DMS 273 treated with DMSO at 0.1 percent for 48 hours (cell line): ENCODE measurements around the gene DDX31.
"Not testable (repeated sequence)": the region's sequence is repeated elsewhere in the genome, so short reads cannot be mapped to it uniquely, and the experiment has no call there.

Experiments
- DNase-seq: peaks from one replicate; lab custom pipeline; 2025; lab: John Stamatoyannopoulos, UW

The DDX31 gene

DNA sequence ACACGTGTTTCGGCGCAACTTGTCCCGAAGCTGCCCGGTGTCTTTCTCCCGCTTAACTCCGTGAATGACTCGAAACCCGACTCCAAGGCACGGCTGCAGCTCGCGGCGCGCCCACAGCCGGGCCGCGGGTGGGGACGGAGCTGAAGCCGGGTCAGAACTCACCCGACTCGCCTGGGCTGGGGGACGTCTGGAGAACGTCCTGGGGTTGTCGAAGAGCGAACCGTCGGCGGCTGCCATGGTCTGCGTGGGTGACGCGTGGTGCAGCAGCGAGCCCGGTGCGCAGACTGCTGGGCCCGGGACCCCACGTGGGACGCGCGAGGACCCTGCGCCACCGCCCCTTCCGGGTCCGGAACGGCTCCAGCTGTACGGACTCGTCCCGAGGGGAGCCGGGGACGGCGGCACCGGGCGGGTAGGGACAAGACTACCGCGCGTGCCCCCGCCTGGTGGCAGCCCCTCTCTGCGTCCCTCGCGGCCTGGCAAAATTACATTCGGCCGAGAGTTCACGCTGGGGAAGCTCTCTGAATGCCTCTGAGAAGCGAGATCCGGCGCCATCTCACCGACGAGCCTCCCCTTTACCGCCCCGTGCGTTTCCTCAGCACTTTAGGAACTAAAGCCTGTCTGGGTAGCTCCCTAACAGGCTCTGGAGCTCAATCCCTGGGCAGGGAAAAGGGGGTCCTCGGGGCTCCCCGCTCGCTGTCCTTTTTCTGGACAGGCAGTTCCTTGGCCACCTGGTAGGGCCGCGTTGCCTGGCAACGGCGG, at the start of gene DDX31:
DDX31 (minus strand) TSS at position 286 of the 759 bp plus-strand sequence; CDS start at position 237, 49 bp downstream.
- DNase-seq, result peak; percentile 38

- not testable (repeated sequence) for DNase-seq
Measured at GRCh38 chr9:132718381-132718928, 48.7 kb upstream of the DDX31 start.

DNA sequence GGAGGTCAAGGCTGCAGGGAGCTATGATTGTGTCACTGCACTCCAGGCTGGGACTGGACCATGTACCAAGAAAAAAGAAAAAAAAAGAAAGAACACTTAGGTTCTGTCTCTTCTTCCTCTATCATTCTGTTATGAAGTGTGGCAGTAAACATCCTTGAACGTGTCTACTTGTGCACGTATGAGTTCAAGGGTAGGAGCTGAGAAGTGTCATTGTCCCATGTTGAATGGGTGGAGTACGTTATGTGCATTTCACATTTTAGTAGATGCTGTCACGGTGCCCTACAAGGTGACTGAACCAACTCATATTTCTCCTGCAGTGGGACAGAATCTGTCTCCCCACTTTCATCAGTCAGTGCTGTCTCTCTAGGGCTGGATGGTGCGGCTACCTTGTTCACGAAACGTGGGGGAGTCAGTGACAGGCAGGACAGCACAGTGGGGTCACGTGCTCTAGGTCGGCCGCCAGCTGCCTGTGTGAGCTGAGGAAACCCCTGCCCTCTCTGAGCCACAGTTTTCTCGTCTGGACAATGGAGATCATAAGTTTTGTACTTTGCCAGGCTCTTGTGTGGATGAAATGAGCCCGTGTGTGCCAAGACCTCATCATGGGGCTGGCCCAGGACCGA, 47.7 kb upstream of the DDX31 start:
- no peak for DNase-seq

GRCh38 chr9:132716007-132716406, 46.2 kb upstream of the DDX31 start:
- no peak for DNase-seq

DNA sequence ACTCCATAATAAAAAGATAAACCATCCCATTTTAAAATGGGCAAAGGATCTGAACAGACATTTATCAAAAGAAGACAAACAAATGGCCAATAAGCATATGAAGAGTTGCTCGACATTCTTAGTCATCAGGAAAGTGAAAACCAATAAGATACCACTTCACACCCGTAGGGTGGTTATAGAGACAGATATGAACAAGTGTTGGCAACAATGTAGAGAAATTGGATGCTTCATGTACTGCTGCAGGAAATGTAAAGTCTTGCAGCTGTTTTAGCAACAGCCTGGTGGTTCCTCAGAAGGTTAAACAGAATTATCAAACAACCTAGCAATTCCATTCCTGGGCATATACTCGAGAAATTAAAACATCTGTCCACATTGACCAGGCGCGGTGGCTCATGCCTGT, 43.0 kb upstream of the DDX31 start:
- DNase-seq, result no peak

DNA sequence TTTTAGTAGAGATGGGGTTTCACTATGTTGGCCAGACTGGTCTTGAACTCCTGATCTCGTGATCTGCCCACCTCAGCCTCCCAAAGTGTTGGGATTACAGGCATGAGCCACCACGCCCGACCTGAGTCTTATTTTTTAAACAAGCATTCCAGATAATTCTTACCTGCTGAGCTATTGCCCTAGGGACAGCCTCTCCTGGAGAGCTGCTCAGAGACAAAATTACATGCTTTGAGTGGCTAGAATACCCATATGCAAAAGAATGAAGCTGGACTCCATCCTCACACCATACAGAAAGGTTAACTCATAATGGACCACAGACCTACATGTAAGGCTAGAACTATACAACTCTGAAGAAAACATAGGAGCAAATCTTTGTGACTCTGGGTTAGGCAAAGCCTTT, 42.1 kb upstream of the DDX31 start:
- no peak for DNase-seq

GRCh38 chr9:132711152-132711551, 41.4 kb upstream of the DDX31 start:
- not testable (repeated sequence) for DNase-seq

DNA sequence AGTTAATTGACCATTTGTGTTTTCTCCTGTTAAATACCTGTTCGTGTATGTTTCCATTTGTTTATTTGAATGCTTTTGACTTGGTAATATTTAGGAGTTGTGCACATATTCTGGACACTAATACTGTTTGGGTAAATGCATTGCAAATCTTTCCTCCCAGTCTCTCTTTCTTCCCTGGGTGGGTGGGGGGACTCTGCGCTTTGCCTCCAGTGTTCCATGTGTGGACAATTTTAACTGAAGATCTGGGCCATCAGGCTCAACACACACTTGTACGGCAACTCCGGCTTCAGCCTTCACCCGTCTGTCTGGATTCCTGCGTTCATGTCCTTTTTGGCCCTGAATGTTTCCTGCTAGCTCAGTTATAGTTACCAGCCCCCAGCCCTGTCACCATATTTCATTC, 40.5 kb upstream of the DDX31 start:
- DNase-seq, result no peak

DNA sequence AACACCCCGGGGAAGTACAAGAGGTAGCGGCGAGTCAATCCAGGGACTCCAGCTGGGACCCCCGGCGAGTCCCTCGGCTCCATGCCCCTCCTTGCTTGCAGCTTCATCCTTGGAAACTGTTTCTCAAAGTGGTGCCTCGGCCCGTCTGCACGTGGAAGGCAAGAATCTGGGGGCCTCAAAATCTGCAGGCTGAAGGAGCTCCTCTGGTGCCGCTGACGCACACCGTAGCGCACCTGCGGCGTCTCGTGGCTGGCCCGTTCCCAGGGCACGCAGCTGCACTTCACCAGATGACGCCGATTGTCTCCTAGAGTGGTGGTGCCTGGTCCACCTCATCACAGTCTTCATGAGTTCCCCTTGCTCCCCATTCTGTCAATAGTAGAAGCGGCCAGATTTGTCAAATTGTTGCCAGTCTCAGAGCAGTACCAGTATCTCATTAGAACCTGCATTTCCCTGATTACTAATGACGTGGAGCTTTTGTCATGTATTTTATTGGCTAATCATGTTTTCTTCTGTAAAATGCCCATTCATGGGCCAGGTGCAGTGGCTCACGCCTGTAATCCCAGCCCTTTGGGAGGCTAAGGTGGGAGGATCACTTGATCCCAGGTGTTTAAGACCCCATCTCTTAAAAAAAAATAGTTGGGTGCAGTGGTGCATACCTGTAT, 39.1 kb upstream of the DDX31 start:
- no peak for DNase-seq

GRCh38 chr9:132708239-132708638, 38.5 kb upstream of the DDX31 start:
- no peak for DNase-seq

DNA sequence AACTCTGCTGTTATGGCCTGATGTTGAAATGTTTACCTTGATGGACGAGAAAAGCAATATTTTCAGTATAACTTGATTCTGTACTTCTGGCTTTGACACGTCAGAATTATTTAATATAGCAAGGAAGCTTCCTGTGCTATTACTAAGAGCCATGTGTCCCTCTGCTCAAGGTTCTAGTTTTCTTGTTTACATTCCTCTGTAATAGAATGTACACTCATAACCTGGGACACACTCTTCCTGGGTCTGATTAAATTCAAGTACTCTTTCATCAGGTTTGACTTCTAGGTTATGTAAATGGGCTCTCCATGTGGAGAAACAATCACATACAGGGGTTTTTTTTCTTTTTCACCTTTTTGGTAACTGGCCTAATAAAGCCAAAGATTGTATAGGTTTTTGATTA, 33.6 kb upstream of the DDX31 start:
- DNase-seq, result no peak

DNA sequence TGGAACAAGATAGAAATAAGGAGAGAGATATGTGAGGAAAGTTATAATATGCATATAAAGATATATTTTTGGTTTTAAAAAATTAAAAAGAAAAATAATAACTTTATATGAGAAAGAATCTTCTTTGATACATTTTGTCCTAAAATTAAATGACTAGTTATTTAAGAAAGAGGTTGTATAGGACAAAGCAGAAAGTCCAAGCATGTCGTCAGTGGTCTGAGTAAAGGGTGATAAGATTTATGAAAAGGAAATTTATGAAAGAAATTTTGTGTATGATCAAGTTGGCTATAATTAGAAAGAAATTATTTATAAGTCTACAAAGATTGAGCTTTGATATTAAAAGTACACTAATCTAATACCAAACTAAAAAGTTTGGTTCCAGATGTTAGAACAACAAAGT, 32.5 kb upstream of the DDX31 start:
- no peak for DNase-seq

- DNase-seq, result peak; percentile 64
Measured at GRCh38 chr9:132699956-132700355, 30.2 kb upstream of the DDX31 start.

DNA sequence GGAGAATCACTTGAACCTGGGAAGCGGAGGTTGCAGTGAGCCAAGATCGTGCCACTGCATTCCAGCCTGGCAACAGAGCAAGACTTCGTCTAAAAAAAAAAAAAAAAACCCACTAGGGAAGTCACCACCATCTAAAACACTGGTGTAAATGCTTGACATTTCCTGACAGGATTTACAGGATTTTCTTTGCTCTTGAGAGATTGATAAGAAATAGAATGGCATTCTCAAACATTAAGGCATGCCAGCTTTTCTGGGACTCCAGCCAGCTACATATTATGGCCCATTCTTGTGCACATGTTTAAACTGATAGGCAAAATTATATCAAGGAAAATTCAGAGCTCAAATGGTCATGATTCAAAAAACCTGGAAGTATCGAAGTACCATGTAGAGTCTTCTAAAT, 29.2 kb upstream of the DDX31 start:
- no peak for DNase-seq

DNA sequence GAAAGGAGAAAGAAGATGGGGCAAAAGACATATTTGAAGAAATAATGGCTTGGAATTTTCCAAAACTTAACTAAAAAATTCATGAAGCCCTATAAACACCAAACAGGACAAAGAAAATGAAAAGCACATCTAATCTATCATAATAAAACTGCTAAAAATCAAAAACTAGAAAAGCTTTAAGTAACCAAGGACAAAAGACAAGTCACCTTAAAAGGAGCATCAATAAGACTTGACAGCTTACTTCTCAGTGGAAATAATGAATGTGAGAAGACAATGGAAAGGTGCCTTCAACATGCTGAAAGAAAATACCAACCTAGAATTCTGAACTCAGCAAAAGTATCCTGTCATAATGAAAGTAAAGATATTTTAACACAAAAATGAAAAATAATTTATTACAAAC, 27.4 kb upstream of the DDX31 start:
- DNase-seq, result no peak

DNA sequence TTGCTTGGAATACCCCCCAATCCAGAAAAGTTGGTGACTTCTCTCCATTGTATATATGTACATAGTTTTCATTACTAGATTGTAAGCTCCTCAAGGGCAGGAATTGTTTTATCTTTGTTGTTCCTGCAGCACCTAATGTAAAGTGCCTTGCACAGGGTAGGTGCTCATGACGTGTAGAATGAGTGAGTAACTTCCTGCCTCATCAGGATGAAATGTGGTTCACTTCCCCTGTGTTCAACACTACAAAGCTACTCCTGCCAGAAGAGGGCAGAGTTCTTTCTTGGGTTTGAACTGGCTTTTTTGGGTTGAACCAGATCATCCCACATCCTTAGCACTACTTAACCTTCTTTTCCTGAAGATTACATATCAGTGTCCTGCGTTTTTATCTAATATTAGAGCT, 24.4 kb upstream of the DDX31 start:
- no peak for DNase-seq

DNA sequence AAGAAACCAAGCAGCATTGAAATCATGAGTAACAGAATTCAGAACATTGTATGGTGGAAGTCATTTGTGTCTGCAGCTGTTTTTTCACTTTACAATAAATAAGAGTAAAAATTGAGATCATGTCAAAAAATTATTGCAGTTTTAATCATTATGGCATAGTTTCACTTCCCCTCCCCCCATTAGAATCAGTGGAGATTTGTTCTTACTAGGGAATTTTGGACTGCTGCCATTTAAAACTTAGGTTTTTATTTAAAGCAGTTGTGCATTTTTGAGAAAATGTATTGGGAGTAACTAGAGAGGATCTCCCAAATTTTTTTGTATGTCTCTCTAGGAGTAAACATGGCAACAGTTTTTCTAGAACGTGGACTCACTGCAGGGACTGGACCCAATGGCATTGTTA, 20.9 kb upstream of the DDX31 start:
- no peak for DNase-seq

DNA sequence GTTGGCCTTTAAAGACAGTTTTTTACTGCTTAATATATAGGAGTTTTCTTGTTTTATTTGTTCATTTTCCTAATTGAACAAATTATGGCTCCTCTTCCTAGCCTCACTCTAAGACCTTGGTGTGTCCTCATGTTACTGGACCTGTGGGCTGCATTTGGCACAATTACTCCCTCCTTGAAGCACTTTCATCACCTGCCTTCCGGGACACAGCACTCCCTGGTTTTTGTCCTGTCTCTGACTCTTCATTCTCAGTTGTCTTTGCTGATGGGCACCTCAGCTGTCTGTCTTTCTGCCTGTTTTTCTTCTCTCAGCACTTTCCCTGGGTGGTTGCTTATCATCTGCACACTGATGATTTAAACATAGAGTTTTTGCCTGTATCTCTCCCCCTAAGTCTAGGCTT, 14.1 kb upstream of the DDX31 start:
- DNase-seq, result no peak

DNA sequence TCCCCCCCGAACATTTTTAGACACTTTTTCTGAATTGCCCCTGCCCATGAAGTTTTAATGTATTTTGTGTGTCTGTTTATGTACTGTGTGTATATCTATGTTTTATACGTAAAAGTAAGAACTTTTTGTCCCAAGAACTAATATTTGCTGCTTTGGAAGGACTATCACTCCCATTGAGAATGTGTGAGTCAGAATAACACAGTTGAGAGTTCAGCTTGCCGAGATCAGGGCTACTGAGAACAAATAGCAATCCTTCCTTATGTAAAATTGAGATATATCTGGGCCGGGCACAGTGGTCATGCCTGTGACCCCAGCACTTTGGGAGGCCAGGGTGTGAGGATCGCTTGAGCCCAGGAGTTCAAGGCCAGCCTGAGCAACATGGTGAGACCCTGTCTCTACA, 11.8 kb upstream of the DDX31 start:
- no peak for DNase-seq

GRCh38 chr9:132679946-132680625, 10.3 kb upstream of the DDX31 start:
- no peak for DNase-seq

DNA sequence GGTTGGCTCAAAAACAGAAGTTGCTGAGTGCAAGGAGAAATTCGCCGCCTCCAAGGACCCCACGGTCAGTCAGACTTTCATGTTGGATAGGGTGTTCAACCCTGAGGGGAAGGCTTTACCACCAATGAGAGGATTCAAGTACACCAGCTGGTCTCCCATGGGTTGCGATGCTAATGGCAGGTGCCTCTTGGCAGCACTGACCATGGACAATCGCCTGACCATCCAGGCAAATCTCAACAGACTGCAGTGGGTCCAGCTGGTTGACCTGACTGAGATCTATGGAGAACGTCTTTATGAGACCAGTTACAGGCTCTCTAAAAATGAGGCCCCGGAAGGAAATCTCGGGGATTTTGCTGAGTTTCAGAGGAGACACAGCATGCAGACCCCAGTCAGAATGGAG, 8.2 kb upstream of the DDX31 start:
- no peak for DNase-seq

- DNase-seq, result no peak
Measured at GRCh38 chr9:132674485-132674884, 4.7 kb upstream of the DDX31 start.
